ENCODE data around the gene CLMP.
"Not testable (repeated sequence)": the region's sequence is repeated elsewhere in the genome, so short reads cannot be mapped to it uniquely, and the experiment has no call there.

The CLMP gene

GRCh38 chr11:123091506-123091905 is 103.5 kb downstream of the CLMP start:
- no peak for DNase-seq (ENCODE audit: extremely low read depth, insufficient read length)
- Histone ChIP-seq H3K4me3 (replicated peaks; ENCODE audit: low read depth, low read length) (no peak overlapping the region), H3K36me3 (ENCODE audit: control insufficient read depth, insufficient read depth, low read length) (no peaks in the 10 kb centered on the region), H3K27me3 (replicated peaks; ENCODE audit: control insufficient read depth, insufficient read depth, low read length) (no peaks in the 10 kb centered on the region)
- TF ChIP-seq, protein P1, sequence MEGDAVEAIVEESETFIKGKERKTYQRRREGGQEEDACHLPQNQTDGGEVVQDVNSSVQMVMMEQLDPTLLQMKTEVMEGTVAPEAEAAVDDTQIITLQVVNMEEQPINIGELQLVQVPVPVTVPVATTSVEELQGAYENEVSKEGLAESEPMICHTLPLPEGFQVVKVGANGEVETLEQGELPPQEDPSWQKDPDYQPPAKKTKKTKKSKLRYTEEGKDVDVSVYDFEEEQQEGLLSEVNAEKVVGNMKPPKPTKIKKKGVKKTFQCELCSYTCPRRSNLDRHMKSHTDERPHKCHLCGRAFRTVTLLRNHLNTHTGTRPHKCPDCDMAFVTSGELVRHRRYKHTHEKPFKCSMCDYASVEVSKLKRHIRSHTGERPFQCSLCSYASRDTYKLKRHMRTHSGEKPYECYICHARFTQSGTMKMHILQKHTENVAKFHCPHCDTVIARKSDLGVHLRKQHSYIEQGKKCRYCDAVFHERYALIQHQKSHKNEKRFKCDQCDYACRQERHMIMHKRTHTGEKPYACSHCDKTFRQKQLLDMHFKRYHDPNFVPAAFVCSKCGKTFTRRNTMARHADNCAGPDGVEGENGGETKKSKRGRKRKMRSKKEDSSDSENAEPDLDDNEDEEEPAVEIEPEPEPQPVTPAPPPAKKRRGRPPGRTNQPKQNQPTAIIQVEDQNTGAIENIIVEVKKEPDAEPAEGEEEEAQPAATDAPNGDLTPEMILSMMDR (IDR thresholded peaks at IDR 0.05; ENCODE audit: insufficient read depth, low read length, poor library complexity, severe bottlenecking) = no peak

DNA sequence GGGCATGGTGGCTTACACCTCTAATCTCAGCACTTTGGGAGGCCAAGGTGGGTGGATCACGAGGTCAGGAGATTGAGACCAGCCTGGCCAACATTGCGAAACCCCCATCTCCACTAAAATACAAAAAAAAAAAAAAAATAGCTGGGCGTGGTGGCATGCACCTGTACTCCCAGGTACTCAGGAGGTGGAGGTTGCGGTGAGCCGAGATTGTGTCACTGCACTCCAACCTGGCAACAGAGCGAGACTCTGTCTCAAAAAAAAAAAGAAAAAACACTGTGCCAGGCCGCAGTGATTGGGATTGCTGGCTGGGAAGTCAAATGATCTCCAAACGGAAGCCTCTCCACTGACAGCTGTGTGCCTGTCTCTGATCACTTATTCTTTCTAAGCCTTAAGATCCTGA is 104.9 kb downstream of the CLMP start:
- not testable (repeated sequence) for DNase-seq (ENCODE audit: extremely low read depth, insufficient read length); H3K36me3 ChIP-seq (ENCODE audit: control insufficient read depth, insufficient read depth, low read length); H3K4me3 ChIP-seq (replicated peaks; ENCODE audit: low read depth, low read length)

GRCh38 chr11:123088896-123089295 is 106.2 kb downstream of the CLMP start:
- not testable (repeated sequence) for DNase-seq (ENCODE audit: extremely low read depth, insufficient read length); H3K36me3 ChIP-seq (ENCODE audit: control insufficient read depth, insufficient read depth, low read length); H3K4me3 ChIP-seq (replicated peaks; ENCODE audit: low read depth, low read length); H3K27me3 ChIP-seq (replicated peaks; ENCODE audit: control insufficient read depth, insufficient read depth, low read length)

More for the DNA sequence above, 104.9 kb downstream of the CLMP start:
- not testable (repeated sequence) for H3K27me3 ChIP-seq (replicated peaks; ENCODE audit: control insufficient read depth, insufficient read depth, low read length)

DNA sequence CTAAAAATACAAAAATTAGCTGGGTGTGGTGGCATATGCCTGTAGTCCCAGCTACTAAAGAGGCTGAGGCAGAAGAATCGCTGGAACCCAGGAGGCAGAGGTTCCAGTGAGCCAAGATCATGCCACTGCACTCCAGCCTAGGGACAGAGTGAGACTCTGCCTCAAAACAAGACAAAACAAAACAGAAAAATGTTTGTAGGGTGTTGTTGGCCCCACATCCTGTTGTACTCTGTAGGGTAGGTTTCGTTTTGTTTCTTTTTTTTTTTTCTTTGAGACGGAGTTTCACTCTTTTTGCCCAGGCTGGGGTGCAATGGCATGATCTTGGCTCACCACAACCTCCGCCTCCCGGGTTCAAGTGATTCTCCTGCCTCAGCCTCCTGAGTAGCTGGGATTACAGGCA is 107.4 kb downstream of the CLMP start:
- H3K27me3 ChIP-seq (replicated peaks; ENCODE audit: control insufficient read depth, insufficient read depth, low read length); H3K36me3 ChIP-seq (ENCODE audit: control insufficient read depth, insufficient read depth, low read length); H3K4me3 ChIP-seq (replicated peaks; ENCODE audit: low read depth, low read length): not testable (repeated sequence)
- DNase-seq (ENCODE audit: extremely low read depth, insufficient read length) = peak; percentile 44

DNA sequence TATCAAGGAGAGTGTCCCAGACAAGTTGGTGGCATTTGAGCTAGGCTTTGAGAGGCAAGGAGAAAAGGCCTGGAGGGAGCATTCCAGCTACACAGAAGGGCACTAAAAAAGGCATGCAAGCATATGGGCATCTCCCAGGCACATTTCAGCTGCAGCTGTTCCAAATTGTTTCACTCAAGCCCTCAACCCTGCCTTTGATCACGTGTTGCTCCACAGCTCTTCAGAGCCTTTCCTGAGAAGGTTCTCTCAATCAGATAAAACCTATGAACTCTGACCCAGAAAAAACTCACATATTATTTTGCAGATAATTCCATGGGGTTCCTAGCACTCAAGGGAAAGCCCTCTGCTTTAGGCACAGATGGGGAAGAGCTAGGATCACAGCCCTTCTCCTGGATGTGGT is 108.7 kb downstream of the CLMP start:
- Histone ChIP-seq H3K36me3 (ENCODE audit: control insufficient read depth, insufficient read depth, low read length) (no peaks in the 10 kb centered on the region), H3K27me3 (replicated peaks; ENCODE audit: control insufficient read depth, insufficient read depth, low read length) (no peaks in the 10 kb centered on the region), H3K4me3 (replicated peaks; ENCODE audit: low read depth, low read length) (no peak overlapping the region)
- no peak for DNase-seq (ENCODE audit: extremely low read depth, insufficient read length)
- TF ChIP-seq, protein P1 (IDR thresholded peaks at IDR 0.05; ENCODE audit: insufficient read depth, low read length, poor library complexity, severe bottlenecking) = no peak

DNA sequence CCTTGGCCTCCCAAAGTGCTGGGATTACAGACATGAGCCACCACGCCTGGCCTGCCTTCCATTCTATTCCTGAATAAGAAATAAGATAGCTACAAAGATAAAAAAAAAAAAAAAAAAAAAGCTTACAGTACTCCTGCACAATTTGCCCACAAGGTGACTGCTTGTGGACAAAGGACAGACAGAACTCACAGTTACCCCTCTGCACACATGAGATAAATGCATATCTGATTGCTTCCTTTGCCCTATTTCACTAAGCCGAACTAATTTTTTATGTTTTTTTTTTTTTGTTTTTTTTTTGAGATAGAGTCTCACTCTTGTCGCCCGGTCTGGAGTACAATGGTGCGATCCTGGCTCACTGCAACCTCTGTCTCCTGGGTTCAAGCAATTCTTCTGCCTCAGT is 109.6 kb downstream of the CLMP start:
- no peaks in the 10 kb centered on the region for H3K36me3 ChIP-seq (ENCODE audit: control insufficient read depth, insufficient read depth, low read length)
- no peak for DNase-seq (ENCODE audit: extremely low read depth, insufficient read length)
- H3K4me3 ChIP-seq (replicated peaks; ENCODE audit: low read depth, low read length) = no peak overlapping the region
- no peaks in the 10 kb centered on the region for H3K27me3 ChIP-seq (replicated peaks; ENCODE audit: control insufficient read depth, insufficient read depth, low read length)
- TF ChIP-seq, protein P1 (IDR thresholded peaks at IDR 0.05; ENCODE audit: insufficient read depth, low read length, poor library complexity, severe bottlenecking) = no peak

DNA sequence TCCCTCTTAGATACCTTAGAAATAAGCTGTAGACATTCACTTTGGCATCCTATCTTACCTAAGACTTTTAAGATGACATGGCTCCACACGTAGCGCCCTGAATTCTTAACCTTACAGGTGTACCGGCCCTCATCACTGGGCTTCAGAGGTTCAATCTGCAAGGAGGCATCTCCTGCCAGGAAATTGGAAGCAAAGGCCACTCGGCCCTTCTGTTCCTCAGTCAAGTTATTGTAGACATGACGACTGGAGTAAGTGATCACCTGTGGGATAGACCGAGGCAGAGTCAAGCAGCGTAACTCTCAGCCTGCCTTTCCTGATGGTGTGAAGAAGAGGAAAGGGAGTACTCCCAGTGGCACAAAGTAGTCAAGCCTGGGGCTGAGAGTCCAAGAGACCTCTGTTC is 110.6 kb downstream of the CLMP start:
- no peak overlapping the region for H3K4me3 ChIP-seq (replicated peaks; ENCODE audit: low read depth, low read length)
- TF ChIP-seq, protein P1 (IDR thresholded peaks at IDR 0.05; ENCODE audit: insufficient read depth, low read length, poor library complexity, severe bottlenecking) = no peak
- no peaks in the 10 kb centered on the region for H3K36me3 ChIP-seq (ENCODE audit: control insufficient read depth, insufficient read depth, low read length)
- no peak for DNase-seq (ENCODE audit: extremely low read depth, insufficient read length)
- no peaks in the 10 kb centered on the region for H3K27me3 ChIP-seq (replicated peaks; ENCODE audit: control insufficient read depth, insufficient read depth, low read length)

Measured in GM06990 (cell line).